Fibroblast of peridontal ligament (primary cell): ENCODE results near the gene TNFRSF8.
A peak's percentile ranks its signal among the peaks of the same experiment; 100 is the strongest.
"Not testable (repeated sequence)": the region's sequence is repeated elsewhere in the genome, so short reads cannot be mapped to it uniquely, and the experiment has no call there.

Source experiments
- DNase-seq: peaks from one replicate; pipeline ENCODE4 v3.0.0-alpha.2; 2010; ENCODE audit errors: extremely low read depth

Gene TNFRSF8

DNA sequence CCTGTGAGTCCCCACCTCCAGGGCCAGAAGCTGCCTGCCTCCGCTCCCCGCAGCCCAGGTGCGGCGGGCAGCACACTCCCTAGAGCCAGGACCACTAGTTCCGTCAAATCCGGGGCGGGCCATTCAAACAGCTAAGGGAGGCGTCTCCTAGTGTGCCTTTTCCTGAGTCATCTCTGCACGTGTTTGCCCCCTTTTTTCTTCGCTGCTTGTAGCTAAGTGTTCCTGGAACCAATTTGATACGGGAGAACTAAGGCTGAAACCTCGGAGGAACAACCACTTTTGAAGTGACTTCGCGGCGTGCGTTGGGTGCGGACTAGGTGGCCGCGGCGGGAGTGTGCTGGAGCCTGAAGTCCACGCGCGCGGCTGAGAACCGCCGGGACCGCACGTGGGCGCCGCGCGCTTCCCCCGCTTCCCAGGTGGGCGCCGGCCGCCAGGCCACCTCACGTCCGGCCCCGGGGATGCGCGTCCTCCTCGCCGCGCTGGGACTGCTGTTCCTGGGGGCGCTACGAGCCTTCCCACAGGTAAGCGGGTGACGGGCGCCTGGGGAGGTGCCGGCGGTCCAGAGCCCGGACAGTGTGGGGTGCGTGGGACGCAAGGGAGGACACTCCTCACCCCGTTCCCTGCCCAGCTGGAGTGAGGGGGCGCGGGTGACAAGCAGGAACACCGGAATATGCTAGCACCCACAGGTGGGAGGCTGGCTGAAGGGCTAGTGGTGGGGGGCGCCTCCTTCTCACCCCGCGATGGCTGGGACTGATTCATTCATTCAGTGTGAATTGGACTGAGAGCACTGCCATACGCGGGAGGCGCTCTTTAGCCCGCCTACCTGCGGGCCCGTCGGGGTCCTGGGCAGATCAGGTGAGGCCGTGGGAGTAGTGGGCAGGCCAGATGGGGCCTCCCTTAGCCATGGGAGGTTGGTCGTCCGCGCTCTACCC is at the start of gene TNFRSF8:
TSS of gene TNFRSF8 (plus strand) at position 163 of the 932 bp plus-strand sequence. CDS start at position 459, 296 bp downstream.
- no peak for DNase-seq

DNA sequence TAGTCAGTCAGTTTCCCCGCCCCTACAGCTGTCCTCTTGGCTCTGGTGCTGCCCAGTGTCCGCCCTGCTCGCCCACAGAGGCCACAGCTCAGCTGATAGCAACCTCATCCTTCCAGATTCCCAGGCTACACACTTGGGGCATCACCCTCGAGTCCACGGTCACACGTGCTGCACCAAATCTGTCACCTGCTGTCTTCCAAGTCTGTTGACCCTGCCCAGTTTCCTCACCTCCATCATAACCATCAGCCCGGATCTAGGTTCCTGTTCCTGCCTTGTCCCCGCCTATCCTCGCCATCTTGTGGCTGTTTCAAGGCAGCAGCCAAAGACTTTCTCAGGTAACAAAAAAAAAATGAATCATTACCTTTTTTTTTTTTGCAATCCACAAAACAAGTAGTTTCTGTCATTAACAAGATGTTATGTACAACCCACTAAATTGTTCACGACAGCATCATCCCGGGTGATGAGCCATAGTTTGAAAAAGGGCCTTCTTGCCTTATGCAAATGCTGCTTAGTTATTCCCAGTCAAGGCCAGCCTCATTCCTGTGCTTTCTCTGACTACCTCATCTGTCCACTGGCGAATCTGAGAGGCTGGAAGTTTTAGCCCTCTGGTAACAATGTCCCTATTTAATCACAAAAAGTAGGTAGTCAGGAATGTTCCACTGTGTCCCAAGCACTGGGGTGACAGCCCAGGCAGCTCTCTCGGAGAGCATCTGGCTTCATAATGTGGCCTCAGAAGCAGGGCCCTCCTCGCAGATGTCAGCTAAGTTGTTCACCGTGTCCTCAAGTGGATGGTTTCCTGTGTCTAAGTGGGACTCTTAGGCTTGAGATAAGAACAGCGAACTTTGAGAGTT is 48.7 kb upstream of the TNFRSF8 start:
- no peak for DNase-seq

DNA sequence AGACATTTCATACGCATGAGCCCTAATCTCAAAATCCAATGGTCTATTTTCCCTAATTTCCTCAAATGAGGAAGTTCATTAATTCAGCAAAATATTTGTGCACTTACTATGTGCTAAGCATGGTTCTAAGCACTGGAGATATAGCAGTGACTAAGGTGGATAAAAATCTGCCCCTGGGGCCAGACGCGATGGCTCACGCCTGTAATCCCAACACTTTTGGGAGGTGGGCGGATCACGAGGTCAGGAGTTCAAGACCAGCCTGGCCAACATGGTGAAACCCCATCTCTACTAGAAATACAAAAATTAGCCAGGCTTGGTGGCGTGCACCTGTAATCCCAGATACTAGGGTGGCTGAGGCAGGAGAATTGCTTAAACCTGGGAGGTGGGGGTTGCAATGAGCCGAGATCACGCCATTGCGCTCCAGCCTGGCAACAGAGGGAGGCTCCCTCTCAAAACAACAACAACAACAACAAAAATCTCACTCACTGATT is 48.1 kb upstream of the TNFRSF8 start:
- DNase-seq = no peak

DNA sequence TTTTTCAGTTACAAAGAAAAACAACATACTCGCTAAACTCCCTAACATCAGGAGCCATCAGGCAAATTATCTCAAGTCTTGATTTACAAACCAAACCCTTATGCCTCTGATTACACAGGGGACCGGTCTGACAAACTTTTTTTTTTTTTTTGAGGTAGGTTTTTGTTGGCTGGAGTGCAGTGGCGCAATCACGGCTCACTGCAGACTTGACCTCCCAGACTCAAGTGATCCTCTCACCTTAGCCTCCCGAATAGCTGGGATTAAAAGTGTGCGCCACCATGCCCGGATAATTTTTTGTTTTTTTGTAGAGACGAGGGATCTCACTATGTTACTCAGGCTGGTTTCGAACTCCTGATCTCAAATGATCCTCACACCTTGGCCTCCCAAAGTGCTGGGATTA is 47.6 kb upstream of the TNFRSF8 start:
- DNase-seq = no peak

DNA sequence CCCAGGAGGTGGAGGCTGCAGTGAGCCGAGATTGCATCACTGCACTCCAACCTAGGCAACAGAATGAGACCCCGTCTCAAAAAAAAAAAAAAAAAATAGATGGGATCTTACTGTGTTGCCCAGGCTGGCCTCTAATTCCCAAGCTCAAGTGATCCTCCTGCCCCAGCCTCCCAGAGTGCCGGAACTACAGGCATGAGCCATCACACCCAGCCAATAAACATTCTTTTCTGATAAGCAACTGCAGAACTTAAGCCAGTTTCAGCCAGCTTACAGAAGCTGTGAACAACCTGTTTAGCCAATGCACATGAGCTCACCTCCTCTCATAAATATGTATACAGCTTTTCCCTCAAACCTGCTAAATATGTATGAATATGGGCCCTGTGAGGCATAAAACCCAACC is 46.9 kb upstream of the TNFRSF8 start:
- no peak for DNase-seq

DNA sequence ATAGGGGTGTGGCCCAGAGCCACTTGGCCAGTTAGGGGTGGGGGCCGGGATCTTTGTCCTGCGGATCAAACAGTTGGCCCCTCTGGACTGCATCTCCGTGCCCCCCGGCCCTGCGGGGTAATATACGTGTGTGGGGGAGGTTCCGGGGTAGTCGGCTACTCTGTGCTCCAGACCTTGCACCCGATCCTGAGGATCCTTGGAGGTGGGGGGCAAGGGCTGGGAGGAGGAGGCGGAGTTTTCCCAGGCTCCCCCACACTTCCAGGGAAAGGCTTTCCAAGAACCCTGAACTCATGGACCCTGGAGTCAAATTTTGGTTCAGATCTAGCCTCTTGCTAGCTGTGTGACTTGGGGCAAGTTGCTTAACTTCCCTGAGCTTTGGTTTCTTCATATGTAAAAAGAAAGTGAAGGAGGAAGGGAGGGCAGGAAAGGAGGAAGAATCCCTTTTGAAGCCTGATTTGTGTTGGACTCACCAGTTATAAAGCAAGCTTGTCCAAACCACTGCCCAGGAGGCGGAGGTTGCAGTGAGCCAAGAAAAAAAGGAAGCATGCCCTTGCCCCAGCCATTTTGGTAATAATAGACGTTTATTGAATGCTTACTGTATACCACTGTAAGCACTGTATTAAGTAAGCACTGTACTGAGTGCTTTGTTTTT is 43.1 kb upstream of the TNFRSF8 start:
- peak; percentile 27 for DNase-seq

DNA sequence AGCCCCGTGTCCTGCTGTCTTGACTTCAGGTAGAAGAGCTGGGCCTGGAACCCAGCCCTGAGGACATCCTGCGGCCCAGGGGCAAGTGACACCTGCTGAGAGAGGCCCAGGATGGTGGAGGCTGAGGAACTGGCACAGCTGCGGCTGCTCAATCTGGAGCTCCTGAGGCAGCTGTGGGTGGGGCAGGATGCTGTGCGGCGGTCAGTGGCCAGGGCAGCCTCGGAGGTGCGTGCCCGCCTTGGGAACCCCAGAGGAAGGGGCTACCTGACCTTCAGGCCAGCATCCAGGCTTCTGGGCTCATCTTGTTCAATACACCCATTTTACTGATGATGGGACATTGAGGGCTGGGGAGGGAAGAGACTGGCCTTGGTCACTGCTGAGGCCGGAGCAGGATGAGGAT is 41.5 kb upstream of the TNFRSF8 start:
- no peak for DNase-seq

DNA sequence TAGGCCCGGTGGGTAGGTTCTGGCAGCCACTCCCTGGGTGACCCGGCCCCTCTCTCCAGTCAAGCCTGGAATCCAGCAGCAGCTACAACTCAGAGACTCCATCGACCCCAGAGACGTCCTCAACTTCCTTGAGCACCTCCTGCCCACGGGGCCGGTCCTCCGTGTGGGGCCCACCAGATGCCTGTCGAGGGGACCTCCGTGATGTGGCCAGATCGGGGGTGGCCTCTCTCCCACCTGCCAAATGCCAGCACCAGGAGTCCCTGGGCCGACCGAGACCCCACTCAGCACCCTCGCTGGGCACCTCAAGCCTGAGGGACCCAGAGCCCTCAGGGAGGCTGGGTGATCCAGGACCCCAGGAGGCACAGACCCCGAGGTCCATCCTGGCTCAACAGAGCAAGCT is 41.1 kb upstream of the TNFRSF8 start:
- no peak for DNase-seq

DNA sequence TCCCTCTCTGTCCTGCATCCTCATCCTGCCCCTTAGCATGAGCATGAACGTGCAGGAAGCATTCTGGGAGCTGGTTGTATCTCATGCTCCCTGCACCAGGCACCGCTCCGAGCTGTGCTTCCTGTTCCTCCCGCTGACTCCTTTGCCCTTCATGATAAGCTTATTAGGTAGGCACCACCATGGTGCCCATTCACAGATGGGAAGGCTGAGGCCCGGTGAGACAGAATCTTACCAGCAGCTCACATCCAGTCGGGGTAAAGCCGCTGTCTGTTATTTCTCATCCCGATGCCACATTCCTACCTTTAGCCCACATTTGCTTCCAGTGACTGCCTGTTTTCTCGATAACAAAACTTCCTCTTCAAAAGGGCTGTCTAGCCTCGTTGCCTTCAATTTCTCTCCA is 36.5 kb upstream of the TNFRSF8 start:
- DNase-seq = no peak

DNA sequence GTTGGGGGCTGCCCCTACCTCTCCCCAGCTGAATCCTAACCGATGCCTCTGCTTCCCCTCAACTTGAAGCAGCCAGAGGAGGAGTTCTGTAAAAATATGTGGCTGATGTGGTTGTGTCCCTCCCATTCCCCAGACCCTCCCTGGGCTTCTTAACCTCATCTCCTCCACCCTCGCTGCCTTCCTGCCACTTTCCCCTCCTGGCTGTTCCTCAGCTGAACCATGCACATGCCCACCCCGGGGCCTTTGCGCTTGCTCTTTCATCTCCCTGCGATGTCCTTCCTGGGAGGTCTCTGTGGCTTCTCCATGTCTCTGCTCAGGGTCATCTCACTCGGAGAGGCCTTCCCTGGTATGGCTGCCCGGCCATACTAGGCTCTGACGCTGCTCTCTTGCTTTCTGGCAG is 34.9 kb upstream of the TNFRSF8 start:
- DNase-seq = no peak

DNA sequence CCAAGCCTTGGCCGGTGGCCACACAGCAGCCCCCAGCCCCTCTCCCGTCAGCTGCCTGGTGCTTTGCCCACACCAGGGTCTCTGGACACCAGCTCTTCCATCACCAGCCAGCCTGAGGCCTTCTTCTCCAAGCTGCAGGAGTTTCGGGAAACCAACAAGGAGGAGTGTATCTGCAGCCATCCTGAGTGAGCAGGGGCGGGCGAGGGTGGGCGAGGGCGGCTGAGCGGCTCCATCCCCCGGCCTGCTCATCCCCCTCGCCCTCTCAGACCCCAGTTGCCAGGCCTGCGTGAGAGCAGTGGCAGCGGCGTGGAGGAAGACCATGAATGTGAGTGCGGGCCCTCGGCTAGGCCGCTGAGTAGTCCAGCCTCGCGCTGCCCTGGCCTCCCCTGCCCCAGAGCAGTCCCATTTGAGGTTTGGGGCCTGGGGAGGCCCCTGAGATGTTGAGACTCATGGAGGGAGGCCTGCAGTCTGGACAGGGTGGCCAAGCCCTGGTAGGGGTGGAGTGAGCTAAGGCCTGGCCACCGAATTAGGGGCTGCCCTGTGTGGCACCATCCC is 34.1 kb upstream of the TNFRSF8 start:
- no peak for DNase-seq

DNA sequence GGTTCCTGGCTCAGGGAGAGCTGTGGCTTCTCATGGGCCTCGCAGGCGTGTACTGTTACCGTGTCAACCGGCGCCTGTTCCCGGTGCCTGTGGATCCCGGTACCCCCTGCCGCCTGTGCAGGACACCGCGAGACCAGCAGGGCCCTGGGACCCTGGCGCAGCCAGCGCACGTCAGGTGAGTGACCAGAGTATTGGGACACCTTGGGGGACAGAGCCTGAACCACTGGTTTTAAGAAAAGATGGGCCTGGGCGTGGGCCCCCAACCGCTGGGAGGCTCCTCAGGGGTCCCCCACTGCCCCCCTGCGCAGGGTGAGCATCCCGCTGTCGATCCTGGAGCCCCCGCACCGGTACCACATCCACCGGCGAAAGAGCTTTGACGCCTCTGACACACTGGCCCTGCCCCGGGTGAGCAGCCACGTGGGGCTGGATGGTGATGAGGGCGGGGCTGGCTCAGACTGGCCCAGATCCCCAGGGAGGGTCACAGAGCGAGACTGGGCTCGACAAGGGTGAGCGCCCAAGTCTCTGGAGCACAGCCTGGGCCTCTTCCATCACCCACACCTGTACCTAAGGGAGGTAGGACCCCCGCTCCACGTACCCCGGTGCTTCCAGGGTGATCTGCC is 33.3 kb upstream of the TNFRSF8 start:
- no peak for DNase-seq

DNA sequence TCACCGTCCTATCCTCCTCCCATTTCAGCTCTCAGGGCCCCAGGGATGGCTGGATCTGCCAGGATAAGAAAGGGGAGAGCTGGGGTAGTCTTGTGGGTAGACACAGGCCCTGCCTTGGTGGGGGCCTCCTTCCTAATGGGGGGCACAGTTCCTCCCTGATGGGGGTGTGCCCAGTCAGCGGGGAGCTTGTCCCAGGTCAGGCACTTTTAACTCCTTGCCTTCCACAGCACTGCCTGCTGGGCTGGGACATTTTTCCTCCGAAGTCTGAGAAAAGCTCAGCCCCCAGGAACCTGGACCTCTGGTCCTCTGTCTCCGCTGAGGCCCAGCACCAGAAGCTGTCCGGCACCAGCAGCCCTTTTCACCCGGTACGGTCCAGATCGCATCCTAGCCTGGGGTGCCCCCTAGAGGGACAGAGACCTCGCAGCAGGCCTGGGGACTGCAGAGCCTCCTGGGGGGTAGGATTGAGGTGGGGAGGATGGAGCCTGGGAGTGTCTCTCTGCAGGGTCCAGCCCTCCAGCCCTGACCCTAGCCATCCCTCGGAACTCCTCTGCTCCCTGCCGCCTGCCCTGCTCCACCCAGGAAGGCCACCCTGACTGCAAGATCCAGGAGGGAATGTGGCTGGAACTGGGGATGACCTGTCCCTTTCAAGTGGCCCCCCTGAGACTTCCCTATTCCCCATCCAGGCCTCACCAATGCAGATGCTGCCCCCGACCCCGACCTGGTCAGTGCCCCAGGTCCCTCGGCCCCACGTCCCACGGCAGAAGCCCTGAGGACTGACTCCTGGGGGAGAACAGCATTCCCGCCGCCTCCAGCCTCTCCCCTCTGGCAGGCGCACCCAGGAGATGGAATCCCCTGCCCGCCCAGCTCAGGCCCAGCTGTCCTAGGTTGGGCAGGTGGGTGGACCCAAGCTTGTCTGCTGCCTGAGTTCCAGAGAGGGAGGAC is 31.8 kb upstream of the TNFRSF8 start:
- DNase-seq = no peak

DNA sequence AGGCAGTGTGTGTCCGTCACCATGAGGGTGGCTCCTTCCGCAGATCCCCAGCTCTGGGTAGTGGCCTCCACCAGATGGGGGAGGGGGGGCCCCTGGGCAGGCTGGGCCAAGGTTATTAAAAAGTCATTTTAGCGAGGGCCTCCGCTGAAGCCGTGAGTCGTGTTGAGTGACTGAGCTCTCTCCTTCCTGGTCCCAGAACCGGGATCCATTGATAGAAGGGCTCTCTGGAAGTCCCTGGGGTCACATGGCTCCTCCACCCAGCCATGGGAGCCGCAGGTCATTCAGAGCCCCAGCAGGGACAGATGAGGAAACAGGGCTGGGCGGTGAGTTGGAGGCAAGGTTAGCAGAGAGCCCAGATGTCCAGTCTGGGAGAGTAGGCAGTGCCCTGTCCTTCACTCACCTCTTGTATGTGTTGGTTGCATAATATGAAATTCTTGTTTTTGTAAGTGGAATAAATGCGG is 30.9 kb upstream of the TNFRSF8 start:
- no peak for DNase-seq

DNA sequence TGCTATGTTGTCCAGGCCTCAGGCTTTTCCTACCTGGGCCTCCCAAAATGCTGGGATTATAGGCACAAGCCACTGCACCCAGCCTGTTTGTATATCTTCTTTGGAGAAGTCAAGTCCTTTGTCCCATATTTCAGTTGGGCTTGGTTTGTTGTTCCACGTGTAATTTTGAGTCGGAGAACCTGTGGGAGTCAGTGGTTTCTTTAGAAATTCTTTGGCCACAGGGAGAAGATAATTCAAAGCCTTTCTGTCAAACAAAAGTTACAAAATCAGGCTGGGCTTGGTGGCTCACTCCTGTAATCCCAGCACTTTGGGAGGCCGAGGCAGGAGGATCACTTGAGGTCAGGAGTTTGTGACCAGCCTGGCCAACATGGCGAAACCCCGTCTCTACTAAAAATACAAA is 29.7 kb upstream of the TNFRSF8 start:
- not testable (repeated sequence) for DNase-seq

DNA sequence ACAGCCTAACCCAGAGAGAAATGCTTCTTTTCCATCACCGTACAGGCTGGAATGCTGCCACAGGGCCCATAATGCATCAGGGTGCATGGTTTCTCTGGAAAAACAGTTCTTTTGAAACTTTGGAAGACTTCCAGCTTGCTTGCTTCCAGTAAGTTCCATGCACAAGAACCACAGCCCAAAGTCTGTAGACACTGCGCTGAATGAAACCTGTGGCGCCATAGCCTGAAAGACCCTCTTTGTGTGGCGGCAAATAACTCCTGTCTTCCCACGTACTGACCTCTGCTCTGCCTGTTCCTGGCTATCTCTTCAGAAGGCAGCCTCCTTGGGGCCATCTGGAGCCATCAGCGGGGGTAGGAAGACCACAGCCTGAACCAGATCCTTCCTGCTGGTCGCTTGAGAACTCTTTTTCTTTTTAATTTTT is 28.7 kb upstream of the TNFRSF8 start:
- DNase-seq = peak; percentile 75

DNA sequence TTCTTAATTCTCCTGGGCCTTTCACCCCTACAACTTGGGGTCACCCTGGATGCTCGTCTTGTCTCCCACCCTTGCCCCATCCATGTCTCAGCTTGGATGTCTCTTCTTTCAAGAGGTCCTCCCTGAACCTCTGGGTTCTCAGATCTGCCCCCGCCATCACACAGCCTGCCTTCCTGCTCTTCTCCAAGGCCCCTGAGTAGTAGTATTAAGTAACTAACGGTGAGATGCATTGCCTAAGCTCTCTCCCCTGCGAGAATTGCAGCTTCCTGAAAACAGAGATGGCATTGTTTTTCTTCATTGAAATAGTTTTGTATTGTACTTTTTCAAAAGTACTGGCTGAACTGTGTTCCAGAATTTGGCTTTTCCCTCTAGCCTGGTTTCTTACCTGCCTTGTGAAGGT is 27.8 kb upstream of the TNFRSF8 start:
- no peak for DNase-seq

DNA sequence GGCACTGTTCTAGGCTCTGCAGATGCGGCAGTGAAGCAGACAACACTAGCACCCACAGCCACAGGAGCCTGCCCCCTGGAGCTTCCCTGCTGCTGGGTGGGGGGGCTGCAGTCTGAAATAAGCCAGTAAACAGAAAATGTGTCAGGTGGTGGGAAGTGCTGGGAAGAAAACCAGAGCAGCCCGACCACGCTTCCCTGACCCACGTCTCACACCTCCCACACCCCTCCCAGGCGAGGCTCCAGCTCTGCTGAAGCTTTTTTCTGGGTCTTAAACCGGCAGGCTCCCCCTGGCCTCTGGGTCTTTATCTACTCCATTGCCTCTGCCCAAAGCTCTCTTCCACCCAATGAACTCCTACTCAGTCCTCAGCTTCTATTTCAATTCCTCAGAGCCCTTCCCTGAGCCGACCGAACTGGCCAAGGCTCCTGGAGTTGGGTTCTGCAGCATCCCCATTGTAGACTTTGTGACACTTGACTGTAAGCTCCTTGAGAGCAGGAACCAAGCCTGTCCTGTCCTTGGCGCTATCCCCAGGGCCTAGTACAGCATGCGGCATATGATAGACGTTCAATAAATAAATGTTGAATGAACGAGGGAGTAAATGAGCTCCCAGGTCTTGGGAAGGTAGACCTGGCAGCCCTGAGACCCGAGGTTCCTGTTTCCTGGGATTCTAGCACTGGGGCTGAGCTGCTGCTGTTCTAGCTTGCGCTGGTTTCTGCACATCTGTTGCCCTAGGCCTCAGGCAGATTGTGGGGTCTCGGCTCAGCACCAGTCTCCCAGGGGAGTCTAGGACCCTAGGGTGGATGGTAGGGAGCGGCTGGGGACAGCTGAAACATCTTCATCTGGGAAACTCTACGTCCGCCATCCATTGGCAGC is 25.4 kb upstream of the TNFRSF8 start:
- DNase-seq = no peak
